Mononuclear cell (primary cell): ENCODE measurements around the gene SLC27A3. TPM values are rescaled to one million over a fixed set of nuclear protein-coding genes. Genes with fewer than 3 reads are reported as not detected.
A peak's percentile ranks its signal among the peaks of the same experiment; 100 is the strongest.

Experiments
- H3K27me3 ChIP-seq: 2 replicates; pipeline ENCODE4 v1.6.0; 2011; ENCODE audit warnings: low read length, control low read depth; ENCODE audit not compliant: insufficient read depth
- H3K4me1 ChIP-seq: 2 replicates; pipeline ENCODE4 v1.5.1; 2011; ENCODE audit warnings: mild to moderate bottlenecking, low read length, control low read depth; ENCODE audit not compliant: insufficient read depth
- H3K4me3 ChIP-seq: 2 replicates; pipeline ENCODE4 v1.5.1; 2011; ENCODE audit warnings: mild to moderate bottlenecking, low read length, moderate library complexity
- H3K9me3 ChIP-seq: 2 replicates; pipeline ENCODE4 v1.5.1; 2011; ENCODE audit warnings: low read depth, mild to moderate bottlenecking, control low read depth, low read length
- total RNA-seq: library from RNA; depleted of rRNA; stranded (reverse); fragments of >200 nt; gene quantifications from one replicate; pipeline ENCODE4 v1.2.3, GENCODE V29; 2012

Gene SLC27A3
- total RNA-seq, 1 donor = 7.5 TPM

DNA sequence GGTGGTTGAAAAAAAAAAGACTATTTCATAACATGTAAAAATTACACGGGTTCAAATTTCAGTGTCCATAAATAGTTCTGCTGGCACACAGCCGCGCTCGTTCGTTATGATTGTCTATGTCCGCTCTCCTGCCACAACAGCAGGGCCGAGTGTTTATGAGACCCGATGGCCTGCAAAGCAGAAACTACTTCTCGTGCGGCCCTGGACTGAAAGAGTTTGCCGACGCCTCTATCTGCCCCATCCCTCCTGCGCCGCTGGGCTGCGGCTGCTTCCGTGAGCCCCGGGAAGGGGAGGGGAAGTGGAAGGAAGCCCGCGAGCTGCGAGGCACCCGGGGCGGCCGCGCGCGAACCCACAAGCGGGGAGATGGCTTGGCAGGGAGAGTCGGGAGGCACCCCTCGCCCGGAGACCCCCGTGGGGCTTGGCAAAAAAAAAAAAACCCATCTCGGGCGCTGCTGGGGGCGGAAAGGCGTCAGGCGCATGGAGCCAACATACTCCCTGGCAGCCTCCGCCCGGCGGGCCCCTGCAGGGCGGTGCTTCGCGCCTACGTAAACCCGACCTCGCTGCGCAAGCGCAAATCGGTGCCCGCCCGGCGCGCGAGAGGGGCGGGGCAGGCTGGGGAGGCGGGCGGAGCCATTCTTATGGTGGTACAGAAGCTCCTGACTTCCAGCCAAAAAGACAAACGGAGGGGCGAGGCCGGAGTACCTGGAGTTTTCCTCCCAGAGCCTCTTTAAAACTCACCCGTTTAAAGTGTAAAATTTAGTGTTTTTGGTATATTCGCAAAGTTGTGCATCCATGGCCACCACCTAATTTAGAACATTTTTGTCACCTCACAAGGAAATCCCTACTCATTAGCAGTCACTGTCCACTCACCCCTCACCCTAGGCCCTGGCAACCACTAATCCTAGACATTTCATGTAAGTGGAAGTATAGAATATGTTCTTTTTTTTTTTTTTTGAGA, 8.3 kb downstream of the SLC27A3 start:
- H3K4me1 ChIP-seq = peaks cover 26% of the 10 kb centered on the region
- peak overlapping the region; percentile 69 for H3K4me3 ChIP-seq
- H3K9me3 ChIP-seq = no peaks in the 10 kb centered on the region
- no peaks in the 10 kb centered on the region for H3K27me3 ChIP-seq

GRCh38 chr1:153786038-153786790, 11.0 kb downstream of the SLC27A3 start:
- Histone ChIP-seq H3K9me3 (no peaks in the 10 kb centered on the region), H3K27me3 (no peaks in the 10 kb centered on the region), H3K4me1 (peaks cover 47% of the 10 kb centered on the region), H3K4me3 (no peak overlapping the region)

- peaks cover 43% of the 10 kb centered on the region for H3K4me1 ChIP-seq
- no peak overlapping the region for H3K4me3 ChIP-seq
- no peaks in the 10 kb centered on the region for H3K9me3 ChIP-seq
- no peaks in the 10 kb centered on the region for H3K27me3 ChIP-seq
These were observed 14.3 kb downstream of the SLC27A3 start for GRCh38 chr1:153789478-153790034.

- Histone ChIP-seq H3K4me1 (peaks cover 45% of the 10 kb centered on the region), H3K4me3 (peak overlapping the region; percentile 6), H3K27me3 (no peaks in the 10 kb centered on the region), H3K9me3 (no peaks in the 10 kb centered on the region)
These were observed 15.2 kb downstream of the SLC27A3 start for GRCh38 chr1:153790313-153790965.

DNA sequence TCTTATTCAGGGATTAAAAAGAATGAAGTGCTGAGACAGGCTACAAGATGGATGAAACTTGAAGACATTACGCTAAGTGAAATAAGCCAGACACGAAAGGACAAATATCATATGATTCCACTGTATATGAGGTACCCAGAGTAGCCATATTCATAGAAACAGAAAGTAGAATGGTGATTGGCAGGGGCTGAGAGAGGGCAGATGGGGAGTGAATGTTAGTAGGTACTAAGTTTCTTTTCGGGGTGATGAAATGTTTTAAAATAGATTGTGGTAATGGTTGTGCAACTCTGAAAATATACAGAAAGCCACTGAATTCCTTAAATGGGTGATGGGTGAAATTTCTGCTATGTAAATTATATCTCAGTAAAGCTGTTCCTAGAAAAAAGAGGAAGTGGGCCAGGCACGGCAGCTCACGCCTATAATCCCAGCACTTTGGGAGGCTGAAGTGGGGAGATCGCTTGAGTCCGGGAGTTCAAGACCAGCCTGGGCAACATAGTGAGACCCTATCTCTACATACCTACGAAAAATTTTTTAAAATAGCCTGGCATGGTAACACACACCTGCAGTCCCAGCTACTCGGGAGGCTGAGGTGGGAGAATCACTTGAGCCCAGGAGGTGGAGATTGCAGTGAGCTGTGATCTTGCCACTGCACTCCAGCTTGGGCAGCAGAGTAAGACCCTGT, 15.9 kb downstream of the SLC27A3 start:
- Histone ChIP-seq H3K4me1 (peaks cover 47% of the 10 kb centered on the region), H3K27me3 (no peaks in the 10 kb centered on the region), H3K4me3 (peak overlapping the region; percentile 6), H3K9me3 (no peaks in the 10 kb centered on the region)

DNA sequence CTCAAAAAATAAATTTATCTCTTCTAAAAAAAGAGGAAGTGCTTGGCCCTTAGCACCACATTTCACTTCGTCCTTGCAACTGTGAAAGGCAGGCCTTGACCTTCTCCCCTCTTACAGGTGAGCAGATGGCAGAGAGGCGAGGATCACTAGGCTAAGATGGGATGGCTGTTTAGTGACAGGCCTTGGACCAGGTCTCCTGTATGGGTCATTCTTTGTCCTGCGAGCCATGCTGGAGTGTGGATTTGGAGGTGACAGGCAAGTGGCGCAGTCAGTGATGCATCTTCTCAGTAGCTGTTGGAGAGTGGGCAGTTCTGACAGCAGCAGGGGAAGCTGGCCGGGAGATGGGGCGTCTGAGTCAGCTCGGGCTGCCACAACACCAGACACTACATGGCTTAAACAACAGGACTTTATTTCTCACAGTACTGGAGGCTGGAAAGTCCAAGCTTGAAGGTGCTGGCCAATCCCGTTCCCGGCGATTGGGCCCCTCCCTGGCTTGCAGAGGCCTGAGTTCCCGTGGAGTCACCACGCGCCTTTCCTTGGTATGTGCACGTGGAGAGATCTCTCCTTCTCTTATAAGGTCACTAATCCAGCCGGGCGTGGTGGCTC, 16.5 kb downstream of the SLC27A3 start:
- Histone ChIP-seq H3K9me3 (no peaks in the 10 kb centered on the region), H3K27me3 (no peaks in the 10 kb centered on the region), H3K4me3 (no peak overlapping the region), H3K4me1 (peaks cover 54% of the 10 kb centered on the region)

DNA sequence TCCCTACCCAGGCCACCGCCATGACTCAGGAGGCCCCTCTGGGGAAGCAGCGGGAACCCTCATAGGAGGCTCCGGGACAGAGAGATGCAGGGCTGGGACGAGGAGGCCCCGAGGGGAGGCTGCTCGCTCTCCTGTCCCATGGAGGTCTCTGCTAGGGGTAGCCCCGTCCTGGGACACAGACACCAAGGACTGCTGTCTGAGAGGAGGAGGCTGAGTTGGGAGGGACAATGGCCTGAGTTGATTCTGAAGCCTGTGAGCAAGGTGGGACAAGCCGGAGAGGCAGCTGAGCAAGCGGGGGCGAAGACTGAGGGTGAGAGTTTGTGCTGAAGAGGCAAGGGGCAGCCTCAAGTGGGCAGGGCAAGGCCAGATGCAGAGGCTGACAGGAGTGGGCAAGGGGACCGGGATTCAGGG, 17.4 kb downstream of the SLC27A3 start:
- H3K4me3 ChIP-seq = no peak overlapping the region
- no peaks in the 10 kb centered on the region for H3K27me3 ChIP-seq
- peaks cover 61% of the 10 kb centered on the region for H3K4me1 ChIP-seq
- no peaks in the 10 kb centered on the region for H3K9me3 ChIP-seq

GRCh38 chr1:153793261-153793972, 18.2 kb downstream of the SLC27A3 start:
- Histone ChIP-seq H3K4me1 (peaks cover 61% of the 10 kb centered on the region), H3K4me3 (no peak overlapping the region), H3K9me3 (no peaks in the 10 kb centered on the region), H3K27me3 (no peaks in the 10 kb centered on the region)

GRCh38 chr1:153793973-153794615, 18.9 kb downstream of the SLC27A3 start:
- H3K4me3 ChIP-seq = no peak overlapping the region
- H3K27me3 ChIP-seq = no peaks in the 10 kb centered on the region
- H3K4me1 ChIP-seq = peaks cover 59% of the 10 kb centered on the region
- H3K9me3 ChIP-seq = no peaks in the 10 kb centered on the region

- Histone ChIP-seq H3K4me3 (no peak overlapping the region), H3K9me3 (no peaks in the 10 kb centered on the region), H3K4me1 (peaks cover 52% of the 10 kb centered on the region), H3K27me3 (no peaks in the 10 kb centered on the region)
These were observed 19.6 kb downstream of the SLC27A3 start for GRCh38 chr1:153794624-153795329.

GRCh38 chr1:153795330-153795837, 20.2 kb downstream of the SLC27A3 start:
- Histone ChIP-seq H3K4me1 (peaks cover 46% of the 10 kb centered on the region), H3K9me3 (no peaks in the 10 kb centered on the region), H3K27me3 (no peaks in the 10 kb centered on the region), H3K4me3 (no peak overlapping the region)

DNA sequence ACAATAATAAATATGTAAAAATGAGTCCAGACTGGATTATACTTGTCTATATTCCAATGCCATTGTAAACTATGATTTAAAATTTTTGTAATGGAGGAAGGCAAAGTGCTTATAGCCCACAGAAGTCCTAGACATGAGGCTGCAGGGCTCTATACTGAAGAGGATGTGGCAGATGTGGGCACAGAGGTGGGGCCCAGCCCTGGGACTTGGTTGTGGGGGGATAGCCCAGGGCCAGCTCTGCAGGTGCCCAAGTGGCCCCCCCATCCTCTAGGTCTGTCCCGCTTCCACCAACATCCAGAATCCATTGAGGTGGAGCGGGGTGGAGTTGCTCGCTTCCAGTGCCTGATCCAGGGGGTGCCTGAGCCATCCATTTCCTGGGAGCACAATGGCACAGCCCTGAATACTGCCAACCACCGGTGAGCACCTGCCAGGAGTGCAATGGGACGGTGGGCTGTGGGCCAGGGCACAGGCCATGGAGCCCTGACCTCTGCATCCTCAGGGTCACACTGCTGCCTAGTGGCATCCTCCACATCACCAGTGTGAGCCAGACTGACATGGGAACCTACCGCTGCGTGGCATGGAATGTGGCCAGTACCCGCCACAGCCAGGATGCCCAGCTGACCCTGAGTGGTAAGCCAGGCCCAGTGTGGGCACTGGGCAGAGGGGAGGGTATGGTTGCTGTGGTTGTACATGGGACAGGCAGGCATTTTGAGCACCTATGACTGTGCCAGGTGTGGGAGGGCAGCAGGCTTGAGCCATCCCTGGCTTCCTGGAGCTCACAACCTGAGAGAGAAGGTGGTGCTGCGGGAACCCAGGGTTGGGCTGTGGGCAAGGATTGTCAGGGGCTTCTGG, 21.0 kb downstream of the SLC27A3 start:
- Histone ChIP-seq H3K9me3 (no peaks in the 10 kb centered on the region), H3K4me3 (no peak overlapping the region), H3K4me1 (peaks cover 40% of the 10 kb centered on the region), H3K27me3 (no peaks in the 10 kb centered on the region)
